Measurements from ENCODE around the gene ECHDC3.

GRCh38 chr10:11704092-11704491 lies 38.1 kb upstream of the ECHDC3 start:
- TF ChIP-seq CTCF (IDR thresholded peaks at IDR 0.05; ENCODE audit: low read depth, low read length, poor library complexity, severe bottlenecking): no peak
- no peak for TF ChIP-seq EZH2phosphoT487 (IDR thresholded peaks at IDR 0.05; ENCODE audit: borderline replicate concordance, low read length)
